Measurements from ENCODE around the gene C6orf52. TPM values are rescaled to one million over a fixed set of nuclear protein-coding genes. Genes with fewer than 3 reads are reported as not detected.

Gene C6orf52
- total and polyA plus RNA-seq, 2 of the 13 experiments (the other 11 are each of a cell fraction or from before 2014, with no cell fraction given), result 0.50 to 0.53 TPM

GRCh38 chr6:10694302-10695085 is at the start of gene C6orf52, which contains the start of gene PAK1IP1 (continued):
- TF ChIP-seq, protein P1, sequence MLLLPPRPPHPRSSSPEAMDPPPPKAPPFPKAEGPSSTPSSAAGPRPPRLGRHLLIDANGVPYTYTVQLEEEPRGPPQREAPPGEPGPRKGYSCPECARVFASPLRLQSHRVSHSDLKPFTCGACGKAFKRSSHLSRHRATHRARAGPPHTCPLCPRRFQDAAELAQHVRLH (CRISPR knock-in tag; IDR thresholded peaks at IDR 0.05; ENCODE audit: borderline replicate concordance, low read depth), result peak; percentile 70; the same call in 1 of the 2 replicates
- no peak for TF ChIP-seq NBN (conservative IDR thresholded peaks at IDR 0.05)
- TF ChIP-seq CAMTA2 (CRISPR knock-in tag; IDR thresholded peaks at IDR 0.05; ENCODE audit: borderline replicate concordance), result no peak
- 0 out of 2 replicates have a peak, but pooled peaks have one; percentile 41 for TF ChIP-seq ZNF678 (CRISPR knock-in tag; IDR thresholded peaks at IDR 0.05)
- TF ChIP-seq ZNF570 (CRISPR knock-in tag; IDR thresholded peaks at IDR 0.05; ENCODE audit: borderline replicate concordance), result no peak
- TF ChIP-seq SAP130 (CRISPR knock-in tag; IDR thresholded peaks at IDR 0.05; ENCODE audit: low read depth), result peak; percentile 99
- no peak; the same call in 1 of the 2 replicates for TF ChIP-seq PPARG (CRISPR knock-in tag; conservative IDR thresholded peaks at IDR 0.05)
- no peak for TF ChIP-seq MAFK (conservative IDR thresholded peaks at IDR 0.05 in 1 of 2, IDR thresholded peaks at IDR 0.05 in 1 of 2; ENCODE audit: low read length in 2 of 2)
- TF ChIP-seq ZNF790 (CRISPR knock-in tag; IDR thresholded peaks at IDR 0.05; ENCODE audit: borderline replicate concordance), result no peak; the same call in 1 of the 2 replicates
- no peak for TF ChIP-seq HMGA1 (CRISPR knock-in tag; conservative IDR thresholded peaks at IDR 0.05)
- no peak for TF ChIP-seq HMG20A (CRISPR knock-in tag; IDR thresholded peaks at IDR 0.05; ENCODE audit: borderline replicate concordance)
- no peak for TF ChIP-seq AKAP8 (CRISPR knock-in tag; IDR thresholded peaks at IDR 0.05)
- TF ChIP-seq ETV6 (CRISPR knock-in tag; conservative IDR thresholded peaks at IDR 0.05), result no peak
- no peak for TF ChIP-seq DBP (CRISPR knock-in tag; IDR thresholded peaks at IDR 0.05; ENCODE audit: not compliant biosample characterization)
- TF ChIP-seq, protein P2, sequence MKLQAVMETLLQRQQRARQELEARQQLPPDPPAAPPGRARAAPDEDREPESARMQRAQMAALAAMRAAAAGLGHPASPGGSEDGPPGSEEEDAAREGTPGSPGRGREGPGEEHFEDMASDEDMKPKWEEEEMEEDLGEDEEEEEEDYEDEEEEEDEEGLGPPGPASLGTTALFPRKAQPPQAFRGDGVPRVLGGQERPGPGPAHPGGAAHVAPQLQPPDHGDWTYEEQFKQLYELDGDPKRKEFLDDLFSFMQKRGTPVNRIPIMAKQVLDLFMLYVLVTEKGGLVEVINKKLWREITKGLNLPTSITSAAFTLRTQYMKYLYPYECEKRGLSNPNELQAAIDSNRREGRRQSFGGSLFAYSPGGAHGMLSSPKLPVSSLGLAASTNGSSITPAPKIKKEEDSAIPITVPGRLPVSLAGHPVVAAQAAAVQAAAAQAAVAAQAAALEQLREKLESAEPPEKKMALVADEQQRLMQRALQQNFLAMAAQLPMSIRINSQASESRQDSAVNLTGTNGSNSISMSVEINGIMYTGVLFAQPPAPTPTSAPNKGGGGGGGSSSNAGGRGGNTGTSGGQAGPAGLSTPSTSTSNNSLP (IDR thresholded peaks at IDR 0.05; ENCODE audit: low read depth, low read length), result peak; percentile 50
- 0 out of 2 replicates have a peak, but pooled peaks have one; percentile 14 for TF ChIP-seq KAT2B (IDR thresholded peaks at IDR 0.05; ENCODE audit: borderline replicate concordance, low read depth, low read length)
- TF ChIP-seq MAZ (IDR thresholded peaks at IDR 0.05; ENCODE audit: borderline replicate concordance, low read depth, low read length), result peak; percentile 53; the same call in 1 of the 2 replicates
- TF ChIP-seq MAZ (CRISPR knock-in tag; IDR thresholded peaks at IDR 0.05; ENCODE audit: low read depth), result peak; percentile 50; the same call in 1 of the 2 replicates
- TF ChIP-seq TCF7 (IDR thresholded peaks at IDR 0.05; ENCODE audit: low read depth), result no peak; the same call in 1 of the 2 replicates
- TF ChIP-seq ZNF556 (CRISPR knock-in tag; IDR thresholded peaks at IDR 0.05; ENCODE audit: borderline replicate concordance), result peak; percentile 20; the same call in 1 of the 2 replicates
- no peak for TF ChIP-seq EEA1 (CRISPR knock-in tag; IDR thresholded peaks at IDR 0.05; ENCODE audit: borderline replicate concordance)
- 0 out of 2 replicates have a peak, but pooled peaks have one; percentile 26 for TF ChIP-seq MLXIP (CRISPR knock-in tag; IDR thresholded peaks at IDR 0.05; ENCODE audit: borderline replicate concordance)
- no peak for TF ChIP-seq ZFP36L1 (CRISPR knock-in tag; IDR thresholded peaks at IDR 0.05)
- TF ChIP-seq MAFF (IDR thresholded peaks at IDR 0.05; ENCODE audit: low read depth, low read length), result no peak
- TF ChIP-seq POLR2AphosphoS2 (IDR thresholded peaks at IDR 0.05; ENCODE audit: low read depth, low read length), result no peak
